Keratinocyte (primary cell): Measurements from ENCODE around the gene TP53BP2. TPM values are rescaled to one million over a fixed set of nuclear protein-coding genes. Genes with fewer than 3 reads are reported as not detected.

ENCODE experiments used
- DNase-seq: peaks from one replicate; pipeline ENCODE4 v3.0.0-alpha.2; 2011; ENCODE audit warnings: low read depth, missing footprints, low spot score
- FAIRE-seq: peaks from 2 replicates; lab custom pipeline; 2011; peaks lifted over from hg19 to GRCh38; lab: Jason Lieb, UNC
- H2AFZ ChIP-seq: 2 replicates; pipeline ENCODE4 v1.6.0; 2012; ENCODE audit warnings: low read length, control low read depth, inconsistent platforms; ENCODE audit not compliant: control insufficient read depth
- H3K27ac ChIP-seq: 2 replicates; pipeline ENCODE4 v1.5.1; 2011; ENCODE audit warnings: low read length; ENCODE audit not compliant: control insufficient read depth, insufficient read depth
- H3K27me3 ChIP-seq: 3 replicates; pipeline ENCODE4 v1.6.0; 2011; ENCODE audit warnings: low read length; ENCODE audit not compliant: control insufficient read depth, insufficient read depth; ENCODE audit errors: extremely low read depth
- H3K36me3 ChIP-seq, 2 experiments: 2 replicates in 1 of 2; 3 replicates in 1 of 2; pipeline ENCODE4 v1.5.1; 2011; ENCODE audit warnings: low read length in 2 of 2, mild to moderate bottlenecking in 1 of 2; ENCODE audit not compliant: control insufficient read depth in 2 of 2, insufficient read depth in 2 of 2; ENCODE audit errors: extremely low read depth in 1 of 2
- H3K4me1 ChIP-seq: 3 replicates; pipeline ENCODE4 v1.5.1; 2011; ENCODE audit warnings: low read length; ENCODE audit not compliant: control insufficient read depth, insufficient read depth; ENCODE audit errors: extremely low read depth
- H3K4me2 ChIP-seq: 3 replicates; pipeline ENCODE4 v1.6.0; 2011; ENCODE audit warnings: low read depth, low read length; ENCODE audit not compliant: control insufficient read depth, insufficient read depth; ENCODE audit errors: extremely low read depth
- H3K4me3 ChIP-seq, 3 experiments: fragments of 200-600 bp in 1 of 3; sonication (generic) in 1 of 3; 2 replicates in 2 of 3; 3 replicates in 1 of 3; pipeline ENCODE4 v1.5.1; 2011 to 2016; ENCODE audit warnings: low read length in 3 of 3, mild to moderate bottlenecking in 3 of 3, control low read depth in 2 of 3, inconsistent platforms in 1 of 3, low read depth in 1 of 3, mixed read lengths in 1 of 3, mixed run types in 1 of 3, moderate library complexity in 1 of 3; ENCODE audit not compliant: control insufficient read depth in 2 of 3, insufficient read depth in 2 of 3; ENCODE audit errors: extremely low read depth in 1 of 3
- H3K79me2 ChIP-seq: 2 replicates; pipeline ENCODE4 v1.6.0; 2012; ENCODE audit warnings: low read length; ENCODE audit not compliant: control insufficient read depth, insufficient read depth
- H3K9ac ChIP-seq: 3 replicates; pipeline ENCODE4 v1.6.0; 2011; ENCODE audit warnings: low read length; ENCODE audit not compliant: control insufficient read depth, insufficient read depth; ENCODE audit errors: extremely low read depth
- H3K9me1 ChIP-seq: 3 replicates; pipeline ENCODE4 v1.6.0; 2011; ENCODE audit warnings: low read length; ENCODE audit not compliant: control insufficient read depth, insufficient read depth; ENCODE audit errors: extremely low read depth
- H3K9me3 ChIP-seq: 2 replicates; pipeline ENCODE4 v1.5.1; 2012; ENCODE audit warnings: low read depth, low read length; ENCODE audit not compliant: control insufficient read depth
- H4K20me1 ChIP-seq: 3 replicates; pipeline ENCODE4 v1.6.0; 2011; ENCODE audit warnings: low read length; ENCODE audit not compliant: control insufficient read depth, insufficient read depth; ENCODE audit errors: extremely low read depth
- CTCF ChIP-seq, 3 experiments: IDR thresholded peaks in 1 of 3; conservative IDR thresholded peaks in 1 of 3; optimal IDR thresholded peaks in 1 of 3; 2 replicates in 2 of 3; 3 replicates in 1 of 3; pipeline versions ENCODE3 to v1.5.1; 2011; ENCODE audit warnings: low read length in 3 of 3, mild to moderate bottlenecking in 3 of 3, moderate library complexity in 2 of 3, control low read depth in 1 of 3, inconsistent platforms in 1 of 3; ENCODE audit not compliant: insufficient read depth in 2 of 3; ENCODE audit errors: extremely low read depth in 1 of 3
- EZH2 ChIP-seq: IDR thresholded peaks from one replicate; pipeline ENCODE4 v1.6.1; 2012; ENCODE audit warnings: inconsistent platforms, mild to moderate bottlenecking, low read length, moderate library complexity
- dilution Hi-C: fragments of 300-500 bp; cut with MboI; formaldehyde crosslinking; loops from one replicate; pipeline ENCODE4 v1.7.0; 2020; ENCODE audit warnings: low sequenced_read_pairs; ENCODE audit not compliant: extremely low pct_ligation_motif_present
- polyA plus RNA-seq, 5 experiments: library from polyadenylated mRNA; depleted of rRNA in 3 of 5; stranded (reverse) in 3 of 5; stranded (forward) in 1 of 5; unstranded in 1 of 5; fragments of >200 nt; gene quantifications; 1 replicate in 1 of 5; 2 replicates in 3 of 5; 3 replicates in 1 of 5; pipeline versions ENCODE4 v1.2.1 to v1.2.3, GENCODE V29; 2011 to 2012; ENCODE audit warnings: missing spikeins in 2 of 5, low read depth in 1 of 5, low replicate concordance in 1 of 5

Gene TP53BP2
- polyA plus RNA-seq, 1 donor (not counting 4 experiments of a cell fraction or from before 2014, with no cell fraction given): 22.5 TPM

- H3K27ac ChIP-seq: no peak overlapping the region
- H3K9me3 ChIP-seq: no peaks in the 10 kb centered on the region
- no peaks in the 10 kb centered on the region for H3K9me1 ChIP-seq
- no peak overlapping the region for H2AFZ ChIP-seq
- no peak overlapping the region for H3K4me2 ChIP-seq
- no peaks in the 10 kb centered on the region for H3K27me3 ChIP-seq
- TF ChIP-seq CTCF (optimal IDR thresholded peaks at IDR 0.05 in 1 of 3, IDR thresholded peaks at IDR 0.05 in 1 of 3, conservative IDR thresholded peaks at IDR 0.05 in 1 of 3; ENCODE audit: extremely low read depth in 1 of 3, insufficient read depth in 2 of 3, low read length in 3 of 3) (peak; percentile 66 to 79 (median 75)), EZH2 (no peak)
- DNase-seq (no peak), FAIRE-seq (no peak)
- H3K9ac ChIP-seq: no peak overlapping the region
- H3K36me3 ChIP-seq: peaks cover 66 to 81% of the 10 kb centered on the region in 2 experiments
- H3K79me2 ChIP-seq: peaks cover 10% of the 10 kb centered on the region
- peaks cover 9% of the 10 kb centered on the region for H3K4me1 ChIP-seq
- no peaks in the 10 kb centered on the region for H4K20me1 ChIP-seq
- dilution Hi-C loops: no loop called here
- H3K4me3 ChIP-seq: no peak overlapping the region
Observed at GRCh38 chr1:223748773-223749733, 96.7 kb downstream of the TP53BP2 start.

GRCh38 chr1:223748405-223748772 is 97.4 kb downstream of the TP53BP2 start:
- no peak overlapping the region for H3K27ac ChIP-seq
- H3K9me3 ChIP-seq: no peaks in the 10 kb centered on the region
- peaks cover 67 to 82% of the 10 kb centered on the region in 2 experiments for H3K36me3 ChIP-seq
- H3K4me1 ChIP-seq: peaks cover 9% of the 10 kb centered on the region
- DNase-seq (no peak), FAIRE-seq (no peak)
- dilution Hi-C loops: no loop called here
- H3K4me2 ChIP-seq: no peak overlapping the region
- H3K79me2 ChIP-seq: peaks cover 16% of the 10 kb centered on the region
- H3K4me3 ChIP-seq: no peak overlapping the region
- H3K9me1 ChIP-seq: no peaks in the 10 kb centered on the region
- TF ChIP-seq EZH2 (no peak), CTCF (optimal IDR thresholded peaks at IDR 0.05 in 1 of 3, IDR thresholded peaks at IDR 0.05 in 1 of 3, conservative IDR thresholded peaks at IDR 0.05 in 1 of 3; ENCODE audit: extremely low read depth in 1 of 3, insufficient read depth in 2 of 3, low read length in 3 of 3) (no peak)
- H2AFZ ChIP-seq: no peak overlapping the region
- H4K20me1 ChIP-seq: no peaks in the 10 kb centered on the region
- H3K9ac ChIP-seq: no peak overlapping the region
- no peaks in the 10 kb centered on the region for H3K27me3 ChIP-seq
